ENCODE measurements around the gene TOP1.

GRCh38 chr20:41003143-41003935 lies 25.3 kb upstream of the TOP1 start:
- TF ChIP-seq ZNF202 (tag by site-specific recombination; IDR thresholded peaks at IDR 0.05; ENCODE audit: borderline replicate concordance) (no peak), ZNF692 (tag by site-specific recombination; IDR thresholded peaks at IDR 0.05) (peak; percentile 56), REST (tag by site-specific recombination; IDR thresholded peaks at IDR 0.05) (no peak), CTCF (tag by site-specific recombination; IDR thresholded peaks at IDR 0.05) (no peak)

Data from HEK293 (cell line).